Fibroblast of mammary gland (primary cell): ENCODE results near the gene TBX1.

Experiments
- DNase-seq: peaks from one replicate; pipeline ENCODE4 v3.0.0-alpha.2; 2010; ENCODE audit warnings: low read depth
- H3K4me3 ChIP-seq: 2 replicates; pipeline ENCODE4 v1.5.1; 2011; ENCODE audit warnings: low read depth, mild to moderate bottlenecking, low read length, moderate library complexity; ENCODE audit not compliant: control insufficient read depth
- TF ChIP-seq, protein P1 (sequence below): conservative IDR thresholded peaks from 2 replicates; pipeline ENCODE4 v1.5.1; 2011; ENCODE audit warnings: low read depth, low read length, inconsistent platforms; ENCODE audit not compliant: control insufficient read depth, insufficient read depth

TBX1 gene

DNA sequence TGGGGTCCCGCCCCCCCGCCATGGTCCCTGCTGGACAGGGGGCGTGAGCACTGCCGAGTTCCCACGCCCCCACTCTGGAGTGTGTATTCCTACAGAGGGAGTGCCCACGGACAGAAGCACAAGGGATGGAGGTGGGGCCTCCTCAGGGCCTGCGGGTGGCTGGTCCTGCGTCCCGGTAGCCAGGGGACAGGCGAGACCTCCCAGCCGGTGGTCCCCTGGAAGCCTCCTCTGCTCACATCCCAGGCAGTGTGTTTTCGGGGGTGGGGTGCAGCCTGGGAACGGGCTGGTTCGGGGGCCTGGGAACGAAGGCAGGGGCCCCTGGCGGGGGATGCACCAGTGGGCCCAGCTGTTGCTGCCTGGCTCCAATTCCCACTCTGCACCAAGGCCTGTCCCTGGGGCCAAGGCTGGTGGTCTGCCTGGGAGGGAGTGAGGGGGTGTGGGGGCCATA lies 21.1 kb upstream of the TBX1 start:
- TF ChIP-seq, protein P1, sequence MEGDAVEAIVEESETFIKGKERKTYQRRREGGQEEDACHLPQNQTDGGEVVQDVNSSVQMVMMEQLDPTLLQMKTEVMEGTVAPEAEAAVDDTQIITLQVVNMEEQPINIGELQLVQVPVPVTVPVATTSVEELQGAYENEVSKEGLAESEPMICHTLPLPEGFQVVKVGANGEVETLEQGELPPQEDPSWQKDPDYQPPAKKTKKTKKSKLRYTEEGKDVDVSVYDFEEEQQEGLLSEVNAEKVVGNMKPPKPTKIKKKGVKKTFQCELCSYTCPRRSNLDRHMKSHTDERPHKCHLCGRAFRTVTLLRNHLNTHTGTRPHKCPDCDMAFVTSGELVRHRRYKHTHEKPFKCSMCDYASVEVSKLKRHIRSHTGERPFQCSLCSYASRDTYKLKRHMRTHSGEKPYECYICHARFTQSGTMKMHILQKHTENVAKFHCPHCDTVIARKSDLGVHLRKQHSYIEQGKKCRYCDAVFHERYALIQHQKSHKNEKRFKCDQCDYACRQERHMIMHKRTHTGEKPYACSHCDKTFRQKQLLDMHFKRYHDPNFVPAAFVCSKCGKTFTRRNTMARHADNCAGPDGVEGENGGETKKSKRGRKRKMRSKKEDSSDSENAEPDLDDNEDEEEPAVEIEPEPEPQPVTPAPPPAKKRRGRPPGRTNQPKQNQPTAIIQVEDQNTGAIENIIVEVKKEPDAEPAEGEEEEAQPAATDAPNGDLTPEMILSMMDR: no peak
- no peak overlapping the region for H3K4me3 ChIP-seq
- DNase-seq: no peak

DNA sequence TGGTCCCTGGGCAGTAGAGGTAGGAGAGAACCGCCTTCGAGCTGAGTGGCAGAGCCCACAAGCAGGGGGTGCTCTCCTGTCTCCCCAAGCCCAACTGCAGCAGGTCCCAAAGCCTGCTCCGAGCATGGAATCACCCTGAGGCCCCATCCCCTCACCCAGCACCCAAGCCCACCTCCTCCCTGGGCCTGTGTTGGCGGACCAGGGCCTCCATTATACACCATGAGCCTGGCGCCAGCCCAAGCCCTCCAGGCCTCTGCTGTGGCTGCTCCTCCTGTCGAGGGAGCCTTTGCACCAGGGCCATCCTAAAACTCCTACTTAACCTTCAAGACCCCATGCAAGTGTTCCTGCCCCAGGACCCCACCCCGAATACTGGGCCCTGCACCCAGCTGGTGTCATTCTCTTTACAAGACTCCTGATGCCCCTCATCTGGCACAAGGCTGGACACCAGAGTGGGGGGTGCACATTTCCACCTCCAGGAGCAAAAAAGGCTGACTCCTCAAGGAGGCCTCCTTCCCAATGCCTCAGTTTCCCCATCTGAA lies 20.6 kb upstream of the TBX1 start:
- no peak overlapping the region for H3K4me3 ChIP-seq
- TF ChIP-seq, protein P1: no peak
- DNase-seq: no peak

DNA sequence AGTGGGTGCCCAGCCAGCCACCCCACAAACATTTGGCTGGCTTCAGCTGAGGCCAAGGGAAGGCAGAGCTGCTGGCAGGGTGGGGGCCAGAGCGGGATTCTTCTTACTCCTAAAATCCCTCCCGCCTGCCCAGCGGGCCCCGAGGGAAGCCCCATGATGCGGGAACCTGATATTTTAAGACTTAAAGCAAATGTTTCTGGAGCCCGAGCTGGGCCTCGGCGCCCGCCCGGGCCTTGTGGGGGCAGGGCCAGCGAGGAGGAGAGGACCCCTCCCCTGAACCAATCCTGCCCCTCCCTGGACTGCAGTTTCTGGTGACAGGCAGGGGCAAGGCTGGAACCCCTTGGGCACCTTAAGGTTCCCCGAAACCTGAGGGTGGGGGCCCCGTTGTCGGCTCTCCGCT lies 20.0 kb upstream of the TBX1 start:
- TF ChIP-seq, protein P1: no peak
- no peak for DNase-seq
- H3K4me3 ChIP-seq: no peak overlapping the region

DNA sequence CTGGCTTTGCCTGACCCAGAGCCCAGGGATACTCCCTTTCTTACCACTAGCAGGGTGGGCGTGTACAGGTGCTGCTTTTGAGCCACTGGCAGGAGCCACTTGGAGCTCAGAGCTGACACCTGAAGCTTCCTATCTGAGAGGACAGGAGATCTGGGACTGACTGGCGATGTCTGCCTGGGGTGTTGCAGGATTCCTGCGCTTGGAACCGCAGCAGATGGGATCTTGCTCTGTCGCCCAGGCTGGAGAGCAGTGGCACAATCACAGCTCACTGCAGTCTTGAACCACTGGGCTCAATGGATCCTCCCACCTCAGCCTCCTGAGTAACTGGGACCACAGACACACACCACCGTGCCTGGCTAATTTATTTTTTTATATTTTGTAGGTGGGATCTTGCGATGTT lies 19.5 kb upstream of the TBX1 start:
- DNase-seq: no peak
- no peak overlapping the region for H3K4me3 ChIP-seq
- TF ChIP-seq, protein P1: no peak

DNA sequence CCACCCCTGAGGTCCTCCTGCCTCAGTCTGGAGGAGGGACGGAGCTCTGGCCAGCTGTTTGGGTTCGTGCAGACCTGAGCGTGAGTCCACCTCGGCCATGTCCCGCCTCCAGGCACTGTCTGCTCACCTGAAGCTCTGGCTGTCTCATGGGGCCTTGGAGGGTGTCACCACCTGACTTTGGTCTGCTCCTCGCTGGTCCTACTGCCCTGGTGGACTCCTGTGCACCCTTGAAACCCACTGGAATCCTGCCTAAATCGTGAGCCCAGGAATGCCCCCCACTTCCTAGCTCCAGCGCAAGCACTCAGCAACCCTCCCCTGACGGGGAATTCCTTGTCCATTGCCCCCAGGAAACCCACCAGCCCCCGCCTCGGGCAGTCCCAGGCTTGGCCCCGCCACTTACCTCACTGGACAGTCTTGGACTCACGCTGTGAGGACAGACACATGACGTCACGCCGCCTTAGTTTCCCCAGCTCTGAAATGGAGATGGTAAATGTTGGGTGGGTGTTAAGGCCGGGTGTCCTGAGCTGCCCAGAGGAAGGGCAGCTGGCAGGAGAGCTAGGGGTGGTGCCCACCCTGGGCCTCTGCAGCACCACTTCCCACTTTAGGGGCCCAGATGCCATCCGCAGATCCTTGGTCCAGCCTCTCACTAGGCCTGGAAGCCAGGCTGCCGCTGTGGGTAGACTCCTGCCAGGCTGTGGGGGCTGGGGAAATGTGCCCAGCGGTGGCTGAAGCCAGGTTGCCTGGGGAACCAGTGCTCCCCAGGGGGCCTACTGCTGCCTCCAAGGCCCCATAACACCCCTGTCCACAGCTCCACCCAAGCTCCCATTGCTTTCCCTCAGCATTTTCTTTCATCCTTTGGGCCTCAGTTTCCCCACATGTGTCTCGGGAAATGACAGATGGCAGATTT lies 18.2 kb upstream of the TBX1 start:
- DNase-seq: no peak
- H3K4me3 ChIP-seq: no peak overlapping the region
- TF ChIP-seq, protein P1: no peak

DNA sequence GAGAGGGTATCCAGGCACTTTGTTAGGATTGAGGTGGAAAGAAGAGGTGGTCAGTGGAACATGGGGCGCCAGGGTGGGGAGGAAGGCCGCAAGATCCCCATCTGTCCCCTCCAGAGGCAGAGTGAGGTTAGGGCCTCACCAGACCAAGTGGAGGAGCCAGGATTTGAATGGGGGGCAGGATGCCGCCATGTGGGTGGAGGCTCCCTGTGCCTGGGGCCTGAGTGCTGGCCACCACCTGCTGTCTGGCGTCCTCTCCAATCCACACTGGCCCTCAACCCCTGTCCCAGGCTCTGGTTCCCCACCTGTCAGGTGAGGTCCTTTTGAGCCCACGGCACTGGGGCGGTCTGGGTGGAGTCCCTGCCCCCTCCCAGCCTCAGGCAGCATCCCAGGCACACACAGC lies 17.5 kb upstream of the TBX1 start:
- no peak overlapping the region for H3K4me3 ChIP-seq
- TF ChIP-seq, protein P1: no peak
- no peak for DNase-seq
